GM21381 (cell line): ENCODE results near the gene CCDC17.

Source experiments
- ATAC-seq: cut with Tn5 transposase; IDR thresholded peaks from one replicate; pipeline ENCODE4 v1.9.1; 2021; ENCODE audit warnings: mild to moderate bottlenecking, moderate library complexity; ENCODE audit not compliant: unreplicated experiment

CCDC17 gene

DNA sequence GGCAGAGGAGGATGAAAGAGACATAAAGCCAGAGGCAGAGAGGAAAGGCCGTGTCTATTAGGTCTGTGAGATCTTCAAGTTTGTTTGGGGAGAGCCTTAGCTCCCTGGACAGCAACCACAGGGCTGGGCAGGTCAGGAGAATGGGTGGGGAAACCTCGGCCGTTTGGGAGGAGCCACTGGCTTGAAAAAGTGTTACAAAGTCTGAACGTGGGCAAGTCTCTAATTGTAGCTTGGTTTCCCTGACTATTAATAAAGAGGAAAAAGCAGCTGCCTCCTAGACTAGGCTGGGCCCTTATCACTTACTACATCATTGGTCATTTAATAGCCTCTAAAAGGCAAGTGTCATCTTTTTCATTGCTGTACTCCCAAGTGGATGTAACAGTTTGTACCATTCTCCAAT lies at the start of gene CCDC17:
TSS of gene CCDC17 (minus strand) at position 83 of the 400 bp plus-strand sequence. CDS start 145 bp downstream, outside the sequence.
- ATAC-seq: no peak

DNA sequence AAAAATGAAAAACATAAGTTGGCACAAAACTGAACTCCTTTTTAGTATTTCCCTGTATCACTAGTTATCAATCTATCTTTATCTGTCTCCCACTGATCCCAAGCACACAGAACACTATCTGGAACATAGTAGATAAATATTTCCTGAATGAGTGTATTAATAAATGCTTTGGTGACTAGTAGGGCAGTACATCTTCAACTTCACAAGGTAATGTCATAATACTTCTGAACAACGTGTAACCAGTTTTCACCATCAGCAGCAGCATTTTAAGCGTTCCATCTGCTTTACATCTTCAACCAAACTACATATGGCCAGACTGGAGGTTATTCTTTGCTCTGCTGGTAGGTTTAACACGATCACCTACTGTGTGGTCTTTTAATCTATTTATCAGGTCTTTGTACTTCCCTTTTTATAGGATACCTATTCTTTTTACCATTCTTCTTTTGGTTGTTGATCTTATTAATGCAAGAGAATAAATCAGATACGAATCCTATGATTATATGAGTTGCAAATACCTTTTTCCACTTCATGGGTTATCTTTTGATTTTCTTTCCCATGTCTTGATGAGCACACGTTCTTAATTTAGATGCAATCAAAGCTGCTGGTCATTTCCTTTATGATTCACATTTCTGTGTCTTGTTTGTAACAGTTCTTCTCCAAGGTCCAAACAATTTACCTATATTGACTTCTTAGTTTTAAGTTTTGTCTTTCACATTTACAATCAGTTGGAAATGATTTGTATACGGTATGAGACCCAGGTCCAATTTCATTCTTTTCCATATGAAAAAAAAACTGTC lies 46.2 kb upstream of the CCDC17 start:
- ATAC-seq: no peak

DNA sequence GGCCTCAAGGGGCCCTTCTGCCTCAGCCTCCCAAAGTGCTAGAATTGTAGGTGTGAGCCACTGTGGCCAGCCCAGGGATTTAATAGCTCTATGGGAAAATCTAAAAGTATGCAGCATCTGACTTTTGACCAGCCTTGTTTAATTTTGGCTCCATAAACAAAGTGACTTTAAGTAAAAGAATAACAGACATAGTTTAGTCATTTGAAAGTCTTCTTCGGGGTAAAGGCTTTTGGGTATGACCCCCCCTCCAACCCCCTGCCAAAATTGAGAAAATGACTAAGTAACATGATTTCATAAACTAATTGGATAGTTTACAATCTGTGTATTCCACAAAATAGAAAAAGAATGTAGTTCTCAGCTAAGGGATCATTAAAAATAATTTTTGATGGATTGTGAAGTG lies 45.5 kb upstream of the CCDC17 start:
- ATAC-seq: no peak

- no peak for ATAC-seq
Measured at GRCh38 chr1:45668526-45668925, 44.7 kb upstream of the CCDC17 start.

DNA sequence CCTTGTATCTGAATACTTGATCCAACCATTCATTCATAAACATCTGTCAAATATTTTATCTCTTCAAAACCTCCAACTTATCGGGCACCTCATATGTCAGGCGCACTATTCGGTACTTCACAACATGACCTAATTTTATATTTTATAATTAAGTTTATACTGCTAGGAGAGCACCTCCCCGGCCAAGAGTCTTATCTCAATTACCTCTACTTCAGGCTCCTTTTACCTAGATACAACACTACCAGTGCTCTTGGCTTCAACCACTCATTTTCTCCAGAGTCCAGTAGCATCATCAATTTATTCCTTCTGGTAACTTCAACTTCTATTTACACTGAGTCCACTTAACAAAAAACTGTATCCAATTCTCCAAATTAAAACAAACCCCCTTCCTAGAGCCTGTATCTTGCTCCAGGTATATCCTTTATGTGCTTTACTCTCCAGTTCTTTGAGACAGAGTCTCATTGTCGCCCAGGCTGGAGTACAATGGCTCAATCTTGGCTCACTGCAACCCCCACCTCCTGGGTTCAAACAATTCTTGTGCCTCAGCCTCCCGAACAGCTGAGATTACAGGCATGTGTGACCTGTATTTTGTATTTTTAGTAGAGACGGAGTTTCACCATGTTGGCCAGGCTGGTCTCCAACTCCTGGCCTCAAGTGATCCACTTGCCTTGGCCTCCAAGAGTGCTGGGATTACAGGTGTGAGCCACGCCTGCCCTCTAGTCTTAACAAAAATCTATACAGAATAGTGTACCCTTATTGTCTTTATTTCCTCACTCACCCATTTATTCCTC lies 43.7 kb upstream of the CCDC17 start:
- no peak for ATAC-seq

DNA sequence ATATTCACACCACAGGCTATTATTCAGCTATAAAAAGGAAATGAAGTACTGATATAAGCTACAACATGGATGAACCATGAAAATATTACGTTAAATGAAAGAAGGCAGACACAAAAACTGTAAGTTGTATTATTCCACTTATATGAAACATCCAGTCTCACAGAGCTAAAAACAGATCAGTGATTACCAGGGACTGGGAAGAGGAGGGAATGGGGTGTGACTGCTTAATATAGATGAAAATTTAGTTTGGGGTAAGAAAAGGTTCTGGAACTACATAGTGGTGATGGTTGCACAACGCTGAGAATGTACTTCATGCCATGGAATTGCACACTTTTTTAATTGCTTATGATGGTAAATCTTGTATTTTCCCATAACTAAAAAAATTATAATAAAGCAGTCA lies 43.0 kb upstream of the CCDC17 start:
- ATAC-seq: no peak

DNA sequence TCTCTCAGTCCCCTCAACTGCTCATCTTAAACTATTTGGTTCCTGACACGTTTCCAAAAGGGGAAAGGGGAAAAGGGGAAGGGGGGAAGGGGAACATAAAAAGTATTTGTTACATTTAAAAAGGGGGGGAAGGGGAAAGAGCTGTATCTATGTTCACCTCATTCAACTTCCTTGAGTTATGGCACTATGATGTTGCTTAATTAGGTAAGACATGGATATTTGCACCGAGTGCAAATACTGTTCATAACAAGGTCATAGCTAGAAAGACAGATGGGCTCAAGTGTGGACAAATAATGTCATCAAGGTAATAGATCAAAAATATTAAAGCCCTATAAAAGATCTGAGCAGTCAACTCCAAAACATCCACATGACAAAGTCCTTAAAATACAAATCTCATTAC lies 36.5 kb upstream of the CCDC17 start:
- no peak for ATAC-seq

GRCh38 chr1:45659222-45659621 lies 35.4 kb upstream of the CCDC17 start:
- ATAC-seq: no peak

- ATAC-seq: no peak
Measured at GRCh38 chr1:45658171-45658570, 34.3 kb upstream of the CCDC17 start.

DNA sequence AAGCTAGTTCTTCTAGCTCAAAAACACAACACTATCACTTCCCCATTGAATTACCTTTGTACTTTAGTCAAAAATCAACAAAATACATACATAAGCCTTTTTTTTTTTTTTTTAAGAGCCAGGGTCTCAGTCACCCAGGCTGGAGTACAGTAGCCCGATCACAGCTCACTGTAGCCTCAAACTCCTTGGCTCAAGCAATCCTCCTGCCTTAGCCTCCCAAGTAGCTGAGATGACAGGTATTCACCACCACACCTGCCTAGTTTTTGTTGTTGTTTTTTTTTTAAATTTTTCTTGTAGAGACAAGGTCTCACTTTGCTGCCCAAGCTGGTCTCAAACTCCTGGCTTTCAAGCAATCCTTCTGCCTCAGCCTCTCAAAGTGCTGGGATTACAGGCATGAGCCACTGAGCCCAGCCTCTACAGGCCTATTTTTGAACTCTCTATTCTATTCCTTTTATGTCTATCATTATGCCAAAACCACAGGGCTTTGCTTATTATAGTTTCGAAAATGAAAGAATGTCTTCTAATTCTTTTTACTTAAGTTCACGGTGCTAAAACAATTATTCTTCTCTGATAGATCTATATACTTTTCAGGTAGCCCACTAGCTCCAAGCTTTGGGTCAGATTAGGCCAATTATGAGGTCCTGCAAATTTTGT lies 32.8 kb upstream of the CCDC17 start:
- ATAC-seq: no peak

DNA sequence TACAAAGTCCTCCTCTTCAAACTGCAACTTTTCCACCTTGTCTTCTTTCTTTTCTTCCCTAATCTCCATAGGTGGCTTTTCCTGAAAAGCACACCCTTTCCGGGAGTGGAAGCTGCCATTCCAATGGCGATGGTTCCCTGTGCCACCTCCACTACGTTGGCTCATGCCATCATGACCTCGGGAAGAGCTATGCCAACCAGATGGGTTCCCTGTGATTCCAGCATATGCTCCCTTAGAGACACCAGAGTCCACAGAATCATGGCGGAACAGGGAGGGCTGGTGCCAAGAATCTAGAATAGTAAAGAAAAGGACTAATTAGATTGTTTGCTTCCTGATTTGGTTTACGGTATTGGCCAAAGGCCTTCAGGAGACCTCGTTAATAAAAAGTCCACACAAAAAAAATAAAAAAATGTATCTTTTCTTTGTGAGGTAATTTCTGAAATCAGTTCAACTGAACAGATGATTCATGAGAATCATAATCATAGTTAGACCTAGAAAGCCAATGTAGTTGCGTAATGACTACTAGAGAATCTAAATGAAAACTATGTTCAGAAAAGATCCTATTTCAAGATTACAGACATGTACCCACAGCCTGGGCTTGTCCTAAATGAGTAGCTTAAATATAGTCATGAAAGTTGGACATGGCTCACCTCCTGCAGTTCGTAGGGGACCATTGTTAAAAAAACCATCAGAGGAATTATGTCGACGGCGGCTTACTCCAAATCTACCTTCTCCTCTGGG lies 30.9 kb upstream of the CCDC17 start:
- no peak for ATAC-seq

DNA sequence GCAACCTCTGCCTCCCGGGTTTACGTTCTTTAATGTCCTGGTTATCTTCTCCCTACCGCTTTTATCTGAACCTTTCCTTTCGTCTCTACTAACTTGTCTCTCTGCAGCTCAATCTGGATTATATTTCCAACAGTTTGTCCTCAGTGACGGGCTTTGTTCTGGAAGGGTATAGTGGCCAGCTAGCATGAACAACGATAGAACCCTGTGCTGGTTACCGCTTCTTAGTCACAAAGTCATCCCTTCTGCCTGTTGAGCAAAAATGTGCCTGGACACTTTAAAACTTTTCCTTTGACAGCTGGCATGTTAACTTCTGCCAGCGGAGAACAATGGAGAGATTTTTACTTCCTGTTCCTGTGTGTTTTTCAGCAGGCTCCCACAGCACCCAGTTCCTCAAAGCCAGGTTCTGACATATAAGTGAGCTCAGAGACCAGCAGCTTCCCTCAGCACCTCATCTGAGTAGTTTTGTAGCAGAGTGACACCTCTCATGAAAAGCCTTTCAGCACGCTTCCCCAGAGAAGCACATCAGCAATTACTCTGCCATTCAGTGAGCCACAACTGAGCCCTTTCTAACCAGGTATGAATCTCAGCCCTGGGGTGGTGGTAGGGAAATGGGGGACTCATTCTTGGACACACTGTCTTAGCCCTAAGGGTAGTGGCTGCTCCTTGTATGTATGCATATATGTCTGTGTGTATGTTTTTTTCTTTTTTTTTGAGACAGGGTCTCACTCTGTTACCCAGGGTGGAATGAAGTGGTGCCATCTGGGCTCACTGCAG lies 23.6 kb upstream of the CCDC17 start:
- no peak for ATAC-seq

DNA sequence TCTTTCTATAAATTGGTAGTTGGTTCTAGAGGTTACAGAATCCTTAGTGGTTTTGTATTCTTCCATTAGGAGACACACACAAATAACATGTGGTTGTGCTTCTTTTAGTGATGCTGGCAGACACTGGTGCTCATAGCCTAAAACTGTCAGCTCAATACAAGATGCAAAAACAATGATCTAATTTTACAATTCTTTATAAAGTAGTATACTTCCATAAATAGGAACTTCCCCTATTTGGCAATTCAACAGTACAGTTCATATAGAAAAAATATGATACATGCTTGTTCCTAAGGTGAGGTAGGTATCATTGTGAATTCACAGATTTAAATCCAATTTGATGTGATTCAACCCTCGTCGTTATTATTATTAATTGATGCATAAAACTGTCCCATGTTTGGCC lies 20.8 kb upstream of the CCDC17 start:
- ATAC-seq: no peak

- ATAC-seq: no peak
Measured at GRCh38 chr1:45643978-45644377, 20.1 kb upstream of the CCDC17 start.

DNA sequence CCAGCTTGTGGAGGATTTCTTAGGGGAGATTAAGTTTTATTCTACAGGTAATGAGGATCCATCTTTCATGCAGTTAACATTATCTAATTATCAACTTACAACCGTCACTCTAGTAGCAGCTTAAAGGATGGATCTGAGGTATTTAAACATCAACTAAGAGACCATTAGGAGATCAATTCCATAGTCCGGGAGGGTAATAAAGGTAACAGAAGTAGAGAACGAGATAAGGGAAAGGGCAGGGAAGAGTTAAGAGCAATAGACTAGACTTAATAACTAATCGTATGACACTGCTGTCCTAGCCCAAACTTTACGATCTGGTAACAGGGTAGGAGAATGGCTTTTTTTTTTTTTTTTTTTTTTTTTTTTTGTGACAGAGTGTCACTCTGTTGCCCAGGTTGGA lies 19.5 kb upstream of the CCDC17 start:
- no peak for ATAC-seq

DNA sequence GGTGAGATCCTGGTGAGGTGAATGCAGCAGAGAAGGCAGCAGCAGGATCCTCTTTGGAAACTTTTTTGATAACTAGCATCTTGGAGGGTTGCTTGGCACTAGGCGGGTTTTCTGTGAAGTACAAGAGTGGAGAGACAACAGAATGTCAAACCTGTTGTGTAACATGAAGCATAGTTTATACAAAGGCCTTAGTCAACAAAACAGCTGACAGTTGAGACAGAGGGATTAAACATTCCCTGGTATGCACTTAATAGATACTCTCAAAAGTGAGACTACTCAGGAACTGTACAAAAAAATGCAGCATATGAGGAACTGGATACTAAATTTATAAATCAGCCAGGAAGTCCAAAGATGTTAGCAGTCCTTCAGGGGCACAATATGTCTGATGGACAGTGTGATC lies 16.4 kb upstream of the CCDC17 start:
- ATAC-seq: no peak

GRCh38 chr1:45635211-45635610 lies 11.4 kb upstream of the CCDC17 start:
- ATAC-seq: no peak

DNA sequence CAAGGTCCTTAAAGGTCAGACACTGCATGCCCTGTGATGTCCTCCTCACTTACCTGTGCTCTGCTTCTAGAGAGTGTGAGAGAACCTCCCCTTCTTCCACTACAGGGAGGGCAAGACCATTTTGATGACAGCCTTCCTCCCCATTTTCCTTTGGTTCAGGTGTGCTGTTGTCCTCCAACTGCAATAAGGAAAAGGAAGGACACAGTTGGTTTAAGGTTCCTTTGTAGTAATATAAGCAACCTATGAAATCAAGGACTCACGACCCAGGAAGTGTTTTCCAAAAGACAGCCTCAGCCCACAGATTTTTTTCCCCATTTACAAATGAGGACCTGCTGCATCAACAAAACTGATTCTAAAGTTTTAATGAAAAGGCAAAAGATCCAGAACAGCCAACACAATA lies 6.6 kb upstream of the CCDC17 start:
- ATAC-seq: no peak

DNA sequence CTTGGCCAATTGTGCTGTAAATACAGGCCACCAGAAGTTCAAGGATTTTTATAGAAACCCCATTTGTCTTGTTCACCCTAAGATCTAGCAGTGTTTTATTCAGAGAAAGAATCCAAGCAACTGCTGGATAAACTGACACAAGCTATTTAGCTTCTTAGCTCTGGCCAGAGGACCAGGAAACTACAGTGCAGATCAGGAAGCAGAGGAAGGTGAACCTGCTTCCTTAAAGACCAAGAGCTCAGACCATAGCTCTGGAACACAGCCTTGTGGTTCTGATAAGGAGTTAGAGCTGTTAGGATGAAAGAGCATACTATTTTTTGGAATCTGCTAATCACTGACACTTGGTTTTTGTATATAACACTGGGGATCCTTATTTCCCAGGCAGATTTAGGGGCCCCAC lies 5.2 kb upstream of the CCDC17 start:
- no peak for ATAC-seq
